ENCODE results near the gene TVP23A.

Gene TVP23A

DNA sequence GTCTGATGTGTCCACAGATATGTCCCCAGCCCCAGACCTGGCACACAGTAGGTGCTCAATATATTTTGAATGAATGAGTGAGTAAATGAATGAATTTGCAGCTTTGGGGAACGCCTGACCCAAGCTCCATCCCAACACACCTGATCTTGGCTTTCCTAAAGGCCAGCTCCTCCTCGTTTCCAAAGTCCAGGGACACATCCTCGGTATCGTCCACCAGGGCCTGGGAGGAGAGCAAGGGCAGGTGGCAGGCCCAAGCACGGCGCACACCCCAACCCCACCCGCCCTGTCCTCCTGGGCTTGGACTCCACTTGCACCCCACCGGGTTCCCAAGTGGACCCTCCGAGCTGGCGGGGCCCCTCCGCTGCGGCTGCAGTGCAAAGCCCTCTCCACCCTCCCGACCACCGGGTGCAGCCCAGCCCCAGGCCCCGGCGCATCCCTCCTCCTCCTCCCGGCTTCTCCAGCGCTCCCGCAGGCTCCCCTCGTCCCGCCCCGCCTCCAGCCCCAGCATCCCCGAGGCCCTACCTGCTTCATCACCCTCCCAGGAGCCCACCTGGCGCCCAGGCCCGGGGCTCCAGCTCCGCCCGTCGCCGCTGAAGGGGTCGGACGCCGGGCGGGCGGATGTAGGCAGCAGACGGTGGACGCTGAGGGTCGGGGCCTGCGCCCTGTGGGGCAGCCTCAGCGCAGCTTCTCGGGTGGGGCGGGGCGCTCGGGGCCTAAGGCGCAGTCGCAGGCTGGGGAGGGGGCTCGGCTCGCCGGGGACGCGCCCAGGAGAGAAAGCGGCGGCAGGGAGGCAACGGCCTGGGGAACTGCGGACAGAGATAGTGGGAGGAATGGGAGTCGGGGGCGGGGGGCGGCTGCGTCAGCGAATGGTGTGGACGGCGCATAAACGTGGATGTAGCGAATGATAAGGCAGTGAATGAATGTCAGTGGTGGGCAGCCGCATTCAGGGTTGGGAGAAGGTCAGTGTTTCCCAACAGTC is at the start of gene TVP23A:
TVP23A (minus strand) TSS at position 832 of the 979 bp plus-strand sequence; CDS start at position 531, 301 bp downstream.
- DNase-seq = no peak

DNA sequence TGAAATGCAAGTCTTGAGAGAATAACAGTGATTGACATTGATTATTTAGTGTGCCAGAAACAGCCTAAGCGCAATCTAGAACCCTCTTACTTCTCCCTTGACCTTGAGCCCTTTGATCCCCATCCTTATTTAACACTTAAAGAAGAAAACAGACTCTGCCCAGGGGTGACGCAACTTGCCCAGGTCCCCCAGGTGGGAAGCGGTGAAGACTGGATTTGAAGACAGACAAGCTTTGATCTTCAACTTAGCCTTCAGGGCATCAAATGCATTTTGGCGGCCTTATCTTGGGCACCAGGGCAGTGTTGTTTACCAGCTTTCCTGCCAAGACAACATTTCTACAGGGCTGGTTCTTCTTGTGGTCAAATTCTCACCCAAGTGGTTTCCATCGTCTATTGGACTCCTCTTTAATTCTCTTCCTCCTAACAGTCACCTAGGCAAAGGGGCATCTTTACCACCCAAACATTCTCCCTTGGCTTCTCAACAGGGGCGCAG is 49.6 kb upstream of the TVP23A start:
- no peak for DNase-seq

DNA sequence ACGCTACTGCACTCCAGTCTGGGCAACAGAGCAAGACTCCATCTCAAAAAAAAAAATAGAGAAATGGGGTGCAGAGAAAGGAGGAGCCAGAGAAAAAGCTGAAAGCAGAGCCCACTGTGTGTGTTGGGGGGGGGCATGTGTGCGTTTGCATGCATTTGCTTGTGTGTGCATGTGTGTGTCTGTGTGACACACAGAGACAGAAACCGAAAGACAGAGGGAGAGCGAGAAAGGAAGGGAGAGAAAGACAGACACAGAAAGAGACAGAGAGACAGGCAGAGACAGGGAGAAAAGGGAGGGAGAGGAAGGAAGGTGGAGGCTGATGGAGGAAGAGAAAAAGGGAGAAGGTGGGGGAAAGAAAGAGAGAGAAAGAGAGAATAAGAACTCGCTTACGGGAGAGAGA is 48.6 kb upstream of the TVP23A start:
- no peak for DNase-seq

DNA sequence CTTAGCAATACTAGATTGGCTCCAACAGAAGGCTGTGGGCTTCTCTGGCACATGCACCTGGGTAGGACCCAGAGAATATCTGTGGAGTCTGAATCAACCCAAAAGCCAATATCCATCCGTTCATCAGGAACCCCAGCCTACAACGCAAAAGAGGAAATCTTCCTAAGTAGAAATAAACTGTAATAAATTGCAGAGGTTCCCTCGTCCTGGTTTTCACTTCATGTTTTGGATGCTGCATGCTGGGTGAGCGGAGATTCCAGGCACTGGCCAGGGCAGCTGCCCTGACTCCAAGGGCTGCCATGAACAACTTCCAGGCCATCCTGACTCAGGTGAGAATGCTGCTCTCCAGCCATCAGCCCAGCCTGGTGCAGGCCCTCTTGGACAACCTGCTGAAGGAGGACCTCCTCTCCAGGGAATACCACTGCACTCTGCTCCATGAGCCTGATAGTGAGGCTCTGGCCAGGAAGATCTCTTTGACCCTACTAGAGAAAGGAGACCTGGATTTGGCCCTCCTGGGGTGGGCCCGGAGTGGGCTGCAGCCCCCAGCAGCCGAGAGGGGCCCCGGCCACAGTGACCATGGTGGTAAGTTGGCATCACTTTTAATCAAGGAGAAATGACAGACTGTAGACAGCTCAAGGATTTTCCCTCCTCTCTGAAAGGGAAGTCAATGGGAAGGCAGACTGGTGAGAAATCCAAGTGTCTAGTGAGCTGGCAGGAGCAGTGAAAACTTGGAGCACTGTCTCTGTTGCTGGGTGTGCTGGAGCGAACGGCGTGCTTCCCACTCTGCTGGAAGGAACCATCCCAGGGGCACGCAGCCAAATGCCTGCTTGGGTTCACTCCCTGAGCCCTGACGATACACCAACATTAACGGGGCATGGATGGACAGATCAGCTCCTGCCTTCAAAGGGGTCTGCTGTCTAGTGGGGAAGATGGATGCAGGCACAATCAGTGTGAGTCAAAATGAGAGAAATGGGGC is 47.7 kb upstream of the TVP23A start:
- peak in 2 of 3 donors; percentile 44 to 57 for DNase-seq

DNA sequence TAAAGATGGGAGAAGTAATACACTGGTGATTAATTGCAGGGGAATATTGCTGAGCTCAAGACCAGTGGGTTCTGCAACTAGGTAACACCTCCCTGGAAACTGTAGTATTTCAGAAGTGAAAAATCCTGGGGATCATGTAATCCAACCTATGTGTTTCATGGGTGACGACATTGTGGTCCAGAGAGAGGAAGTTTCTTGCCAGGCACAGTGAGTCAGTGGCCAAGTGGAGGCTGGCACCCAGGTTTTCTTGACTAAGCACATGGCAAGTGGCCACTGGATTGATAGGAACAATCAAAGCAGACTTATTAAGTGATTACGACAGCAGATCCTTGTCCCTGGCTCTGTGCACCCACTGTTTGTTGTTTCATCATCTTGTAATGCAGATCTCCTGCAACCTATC is 43.8 kb upstream of the TVP23A start:
- DNase-seq = peak; percentile 92 to 98 (median 97)

DNA sequence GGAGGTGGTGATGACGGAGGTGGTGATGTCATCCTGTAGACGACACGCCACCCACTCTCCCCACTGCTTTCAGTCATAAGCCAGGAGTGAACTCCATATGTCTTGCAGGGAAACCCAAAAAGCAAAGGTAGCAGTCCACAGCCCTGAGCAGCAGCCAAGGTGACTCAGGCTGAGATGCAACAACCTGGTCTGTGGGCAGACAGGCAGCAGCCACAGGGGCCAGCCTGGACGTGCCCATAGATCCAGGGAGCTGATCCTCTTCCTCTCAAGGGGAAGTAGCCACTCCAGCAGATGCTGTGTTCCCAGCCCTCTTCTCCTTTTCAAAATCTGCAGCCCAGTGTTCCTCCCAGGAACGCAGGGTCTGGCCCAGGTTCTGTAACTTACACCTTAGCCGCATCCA is 41.1 kb upstream of the TVP23A start:
- peak; percentile 41 to 53 (median 47) for DNase-seq

DNA sequence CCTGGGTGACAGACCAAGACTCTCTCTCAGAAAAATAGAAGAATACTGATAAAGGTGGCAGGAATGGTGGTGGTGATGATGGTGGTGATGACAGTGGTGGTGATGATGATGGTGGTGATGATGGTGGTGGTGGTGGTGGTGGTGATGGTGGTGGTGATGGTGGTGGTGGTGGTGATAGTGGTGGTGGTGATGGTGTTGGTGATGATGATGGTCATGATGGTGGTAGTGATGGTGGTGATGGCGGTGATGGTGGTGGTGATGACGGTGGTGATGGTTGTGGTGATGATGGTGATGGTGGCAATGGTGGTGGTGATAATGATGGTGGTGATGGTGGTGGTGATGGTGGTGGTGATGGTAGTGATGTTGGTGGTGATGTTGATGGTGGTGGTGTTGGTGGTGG is 40.4 kb upstream of the TVP23A start:
- DNase-seq = no peak

DNA sequence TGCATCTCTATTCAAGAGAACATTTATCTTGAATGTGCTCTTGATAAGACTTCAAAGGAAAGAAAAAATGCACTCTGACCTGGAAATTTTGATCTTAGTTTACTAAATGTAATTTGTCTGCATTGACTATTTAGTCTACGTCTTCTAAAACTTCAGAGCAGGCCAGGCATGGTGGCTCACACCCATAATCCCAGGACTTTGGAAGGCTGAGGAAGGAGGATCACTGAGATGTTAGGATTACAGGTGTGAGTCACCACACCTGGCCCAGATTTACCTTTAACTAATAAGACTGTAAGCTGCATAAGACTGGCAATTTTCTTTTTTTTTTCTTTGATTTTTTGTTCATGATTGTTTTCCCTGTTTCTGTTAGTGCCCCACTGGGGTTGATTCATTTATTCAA is 39.6 kb upstream of the TVP23A start:
- DNase-seq = no peak

DNA sequence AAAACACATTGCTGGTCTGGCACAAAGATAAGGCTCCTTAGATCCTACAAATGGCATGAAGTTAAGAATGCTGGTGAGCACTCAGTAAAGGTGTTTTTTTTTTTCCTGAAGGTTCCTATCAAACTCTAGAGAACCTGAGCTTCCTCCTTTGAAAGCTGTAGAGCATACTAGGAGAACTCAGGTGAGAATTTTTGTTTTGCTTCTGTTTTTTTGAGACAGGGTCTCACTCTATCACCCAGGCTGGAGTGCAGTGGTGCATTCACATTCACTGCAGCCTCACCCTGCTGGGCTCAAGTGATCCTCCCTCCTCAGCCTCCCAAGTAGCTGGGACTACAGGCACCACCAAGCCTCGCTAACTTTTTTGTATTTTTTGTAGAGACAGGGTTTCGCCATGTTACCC is 37.4 kb upstream of the TVP23A start:
- no peak for DNase-seq

DNA sequence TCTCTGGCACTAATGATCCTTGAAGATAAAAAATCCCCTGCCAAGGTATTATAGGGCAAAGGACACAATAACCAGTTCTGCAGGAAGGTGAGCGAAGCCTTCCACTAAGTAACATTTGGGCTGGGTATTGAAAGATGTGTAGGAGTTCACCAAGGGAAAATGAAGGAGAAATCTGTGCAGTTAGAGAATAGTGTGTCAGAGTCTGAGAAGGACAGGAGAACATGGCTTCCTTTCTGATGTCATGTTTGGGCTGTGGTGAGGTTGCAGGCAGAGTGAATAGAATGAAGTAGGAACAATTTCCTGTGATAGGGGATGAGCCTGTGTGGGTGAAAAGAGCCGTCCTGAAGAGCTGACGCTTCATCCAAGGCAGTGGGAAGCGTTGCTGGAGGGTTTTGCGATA is 34.4 kb upstream of the TVP23A start:
- DNase-seq = peak in 2 of 3 donors; percentile 15 to 35

DNA sequence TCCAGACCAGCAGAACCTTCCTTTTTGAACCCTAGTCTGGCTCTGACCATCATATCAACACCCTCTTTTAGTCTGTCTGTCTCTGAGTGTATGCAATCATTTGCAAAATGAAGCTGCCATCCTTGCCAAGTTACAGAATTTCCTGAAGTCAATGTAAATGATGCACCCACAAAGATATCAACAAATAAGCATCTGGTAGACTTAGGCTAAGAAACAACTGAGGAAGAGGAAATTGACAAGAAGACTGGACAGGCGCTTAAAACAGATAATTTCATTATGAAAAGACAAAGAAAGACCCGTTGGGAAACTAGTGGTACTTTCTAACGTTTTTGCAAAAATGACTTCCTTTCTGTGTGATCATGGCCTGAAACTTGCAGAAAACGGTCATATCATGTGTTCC is 33.7 kb upstream of the TVP23A start:
- peak in 2 of 3 donors; percentile 40 to 41 for DNase-seq

DNA sequence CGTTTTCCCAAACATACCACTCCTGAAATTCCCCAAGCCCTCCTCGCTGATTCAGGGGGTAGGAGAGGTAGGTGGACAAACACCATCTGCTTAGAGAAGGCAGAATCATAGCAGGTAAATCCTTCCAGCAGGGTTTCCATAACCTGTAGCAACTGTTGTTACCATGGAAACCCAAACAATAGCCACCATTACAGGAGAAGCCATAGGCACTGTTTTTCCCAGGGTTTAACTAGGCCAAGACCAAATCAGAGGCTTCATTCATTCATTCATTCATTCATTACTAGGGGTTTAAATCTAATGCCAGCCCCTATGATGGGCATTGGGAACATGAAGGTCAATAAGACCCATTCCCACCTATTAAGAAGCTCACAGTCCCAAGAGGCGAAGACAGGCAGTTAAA is 32.9 kb upstream of the TVP23A start:
- no peak for DNase-seq

DNA sequence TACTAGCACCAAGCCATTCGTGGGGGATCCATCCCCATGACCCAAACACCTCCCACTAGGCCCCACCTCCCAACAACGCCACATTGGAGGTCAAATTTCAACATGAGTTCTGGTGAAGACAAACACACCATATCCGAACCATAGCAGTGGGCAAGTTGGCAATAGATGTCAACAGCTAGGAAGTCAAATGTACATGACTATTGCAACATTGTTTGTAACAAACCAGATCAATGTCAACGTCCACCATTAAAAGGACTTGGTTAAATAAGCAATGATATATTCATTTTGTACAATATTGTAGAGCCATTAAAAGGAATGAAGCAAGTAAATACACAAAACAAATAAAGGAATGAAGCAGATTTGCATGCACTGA is 31.9 kb upstream of the TVP23A start:
- DNase-seq = no peak

DNA sequence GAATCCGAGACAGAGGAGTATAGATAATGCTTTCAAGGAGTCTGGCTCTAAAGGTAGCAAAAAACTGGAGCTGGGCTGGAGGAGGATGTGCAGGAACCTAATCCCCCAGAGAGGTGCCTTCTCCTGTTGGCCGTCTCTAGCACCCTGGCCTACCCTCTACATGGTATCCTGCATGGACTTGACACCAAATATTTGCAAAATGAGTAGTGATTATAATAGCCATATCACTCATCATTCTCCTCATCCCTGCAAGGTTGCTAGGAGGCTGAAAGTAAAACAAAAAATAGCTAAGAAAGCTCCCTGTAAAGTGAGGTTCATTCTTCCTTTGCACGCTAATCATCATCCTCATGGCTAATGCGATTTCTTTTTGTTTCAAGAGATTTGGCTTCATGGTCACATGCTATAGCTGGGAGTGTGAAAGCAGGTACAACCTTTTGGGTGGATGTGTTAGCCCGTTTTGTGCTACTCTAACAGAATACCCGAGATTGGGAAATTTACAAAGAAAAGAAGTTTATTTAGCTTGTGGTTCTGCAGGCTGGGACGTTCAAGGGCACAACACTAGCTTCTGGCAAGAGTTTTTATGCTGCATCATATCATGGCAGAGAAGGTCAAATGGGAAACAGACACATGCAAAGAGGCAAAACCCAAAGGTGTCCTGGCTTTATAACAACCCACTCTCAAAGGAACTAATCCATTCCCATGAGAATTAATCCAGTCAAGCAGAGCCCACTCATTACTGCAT is 31.3 kb upstream of the TVP23A start:
- DNase-seq = no peak

DNA sequence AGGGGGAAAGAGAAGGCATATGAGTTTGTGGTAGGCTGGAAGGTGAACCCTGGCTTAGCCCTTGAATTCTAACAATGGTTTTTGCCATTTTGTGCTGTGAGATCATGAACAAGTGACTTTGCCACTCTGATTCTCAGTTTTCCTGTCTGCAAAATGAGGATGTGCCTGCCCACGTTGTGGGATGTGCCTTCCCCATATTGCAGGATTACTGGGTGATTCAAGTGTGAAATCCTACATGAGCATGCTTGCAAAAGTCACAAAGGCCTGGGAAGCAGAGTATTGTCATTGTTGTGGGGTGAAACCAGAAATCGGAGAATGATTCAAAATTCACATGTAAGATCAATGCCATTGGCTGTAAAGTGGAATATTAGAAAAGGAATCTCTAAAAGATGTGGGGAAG is 28.6 kb upstream of the TVP23A start:
- DNase-seq = peak; percentile 89 to 97 (median 95)

DNA sequence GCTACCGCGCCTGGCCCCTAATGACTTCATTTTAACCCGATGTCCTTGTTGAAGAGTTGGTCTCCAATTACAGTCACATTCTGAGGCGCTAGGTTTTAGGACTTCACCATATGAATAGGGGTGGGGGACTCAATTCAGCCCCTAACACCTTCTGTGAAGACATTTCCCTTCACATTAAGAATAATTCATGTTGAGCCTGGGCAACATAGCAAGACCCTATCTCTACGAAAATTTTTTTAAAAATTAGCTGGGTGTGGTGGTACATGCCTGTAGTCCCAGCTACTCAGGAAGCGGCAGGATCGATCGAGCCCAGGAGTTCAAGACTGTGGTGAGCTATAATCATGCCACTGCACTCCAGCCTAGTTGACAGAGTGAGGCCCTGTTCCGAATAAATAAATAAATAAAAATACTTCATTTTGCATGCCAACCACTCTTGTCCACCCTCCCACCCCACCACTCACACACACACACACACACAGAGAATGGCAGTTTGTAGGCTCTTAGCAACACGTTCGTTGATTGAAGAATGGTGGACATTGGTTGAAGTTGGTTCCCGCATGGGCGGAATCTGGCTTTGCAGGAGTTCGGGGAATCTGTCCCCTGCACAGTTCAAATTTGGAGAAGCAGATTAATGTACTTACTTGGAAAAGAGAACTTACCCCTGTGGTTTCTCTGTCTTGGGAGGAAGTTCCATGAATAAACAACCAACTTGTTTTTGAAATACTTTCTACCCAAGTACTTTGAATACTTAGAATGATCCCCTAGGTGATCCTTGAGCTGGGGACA is 27.8 kb upstream of the TVP23A start:
- peak; percentile 69 to 91 (median 82) for DNase-seq

DNA sequence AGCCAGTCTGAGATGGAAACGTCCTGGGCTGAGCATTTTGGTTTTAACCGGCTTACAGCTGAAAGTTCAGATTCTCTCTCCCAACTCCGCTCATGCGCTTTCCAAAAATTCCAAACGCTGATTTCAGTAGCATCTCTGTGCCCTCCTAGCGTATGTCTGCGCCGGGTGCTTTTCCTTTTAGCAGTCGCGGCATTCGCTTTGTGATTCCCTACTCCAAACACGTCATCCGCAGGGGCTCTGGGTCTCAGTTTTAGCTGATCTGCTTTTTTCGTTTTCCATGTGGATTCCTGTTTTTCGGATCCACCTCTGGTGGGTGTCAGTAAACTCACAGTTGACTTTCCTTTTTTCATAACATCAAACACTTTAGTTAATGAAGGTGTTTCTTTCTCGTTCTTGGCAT is 22.1 kb upstream of the TVP23A start:
- no peak for DNase-seq

DNA sequence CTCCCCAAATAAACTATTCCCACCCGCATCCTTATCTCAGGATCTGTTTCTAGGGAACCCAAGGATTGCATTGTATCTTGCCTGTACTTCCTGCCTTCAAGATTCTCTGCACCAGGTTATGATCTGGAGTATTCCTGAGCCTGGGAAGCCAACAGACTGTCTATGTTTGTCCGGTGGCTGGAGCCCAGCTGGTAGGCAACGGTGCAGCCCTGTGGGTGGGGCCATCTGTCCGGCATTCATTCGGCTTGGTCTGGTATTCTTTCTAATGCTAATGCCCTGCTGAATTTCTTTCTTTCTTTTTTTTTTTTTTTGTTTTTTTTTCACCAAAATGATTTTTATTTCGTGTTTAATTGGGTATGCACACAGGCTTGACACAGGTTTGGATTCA is 20.7 kb upstream of the TVP23A start:
- DNase-seq = no peak

DNA sequence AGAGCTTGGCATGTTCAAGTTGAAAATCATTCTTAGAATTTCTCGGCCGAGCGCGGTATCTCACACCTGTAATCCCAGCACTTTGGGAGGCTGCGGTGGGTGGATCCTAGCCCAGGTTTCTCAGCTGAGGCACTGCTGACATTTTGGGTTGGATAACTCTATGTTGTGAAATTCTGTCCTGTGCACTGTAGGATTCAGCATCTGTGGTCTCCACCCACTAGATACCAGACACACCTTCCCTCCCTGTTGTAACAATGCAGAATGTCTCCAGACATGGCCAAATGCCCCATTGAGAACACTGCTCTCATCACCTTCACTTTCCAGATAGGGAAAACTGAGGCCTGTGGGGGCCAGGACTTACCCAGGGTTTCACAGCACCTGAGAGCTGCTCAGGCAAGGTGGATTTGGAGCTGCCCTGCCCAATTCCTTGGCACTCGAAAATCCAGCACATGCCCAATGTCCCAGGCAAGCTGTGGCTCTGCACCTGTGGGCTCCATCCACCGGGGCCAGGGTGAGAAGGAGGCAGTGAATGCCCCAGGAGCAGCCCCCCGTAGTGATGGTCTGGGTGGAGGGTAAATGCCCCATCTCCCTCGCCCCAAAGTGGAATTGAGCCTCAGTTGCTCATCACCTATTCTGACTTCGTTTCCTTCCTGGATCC is 20.2 kb upstream of the TVP23A start:
- DNase-seq = no peak

DNA sequence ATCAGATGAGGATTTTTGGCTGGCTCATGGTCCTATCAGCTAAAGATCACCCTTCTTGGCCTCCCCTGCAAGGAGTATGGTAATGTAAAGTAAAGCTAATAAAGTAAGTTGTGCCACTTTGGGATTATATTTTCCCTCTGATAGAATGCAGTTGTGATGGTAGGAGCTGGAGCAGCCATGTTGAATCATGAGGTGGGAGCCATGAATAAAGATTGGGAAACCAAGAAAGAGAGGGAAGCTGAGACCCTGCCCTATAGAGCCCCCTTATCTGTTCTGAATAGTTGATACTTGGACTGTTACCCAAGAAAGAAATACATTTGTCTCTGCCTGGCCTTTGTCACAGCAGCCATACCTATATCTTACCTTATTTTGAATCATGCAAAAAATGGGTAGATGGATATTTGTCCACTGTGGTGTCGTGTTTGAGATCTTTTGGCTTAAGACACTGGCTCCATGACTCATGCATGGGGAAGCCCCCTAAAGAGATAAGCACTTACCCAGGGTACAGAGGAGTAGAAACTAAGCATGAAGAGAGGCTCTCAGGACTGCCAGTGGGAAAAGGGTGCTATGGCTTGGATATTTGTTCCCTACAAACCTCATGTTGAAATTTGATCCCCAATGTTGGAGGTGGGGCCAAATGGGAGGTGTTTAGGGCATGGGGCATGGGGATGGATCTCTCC is 17.7 kb upstream of the TVP23A start:
- no peak for DNase-seq

Measured in suppressor macrophage treated with lipopolysaccharide for 1 hour (primary cell).